ENCODE data around the gene RASGRF1.

DNA sequence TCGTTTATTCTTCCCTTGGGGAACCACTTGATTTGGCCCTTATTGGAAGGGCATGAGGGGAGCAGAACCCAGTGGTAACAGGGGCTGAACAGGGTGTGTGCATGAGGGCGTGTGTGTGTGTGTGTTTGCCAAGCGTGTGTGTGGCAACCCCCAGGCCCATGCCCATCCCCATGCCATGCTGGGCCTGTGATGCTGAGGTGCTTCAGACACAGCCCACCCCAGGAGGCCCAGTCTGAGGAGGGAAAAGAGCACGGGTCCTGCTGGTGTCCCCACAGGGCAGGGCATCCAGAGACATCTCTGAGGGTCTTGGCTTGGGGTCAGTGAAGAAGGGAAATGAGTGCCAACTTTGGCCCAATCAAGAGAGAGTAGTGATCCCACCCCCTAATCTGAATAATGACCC is 71.6 kb downstream of the RASGRF1 start:
- no peak for TF ChIP-seq POLR2A (IDR thresholded peaks at IDR 0.05)
- TF ChIP-seq, protein P1, sequence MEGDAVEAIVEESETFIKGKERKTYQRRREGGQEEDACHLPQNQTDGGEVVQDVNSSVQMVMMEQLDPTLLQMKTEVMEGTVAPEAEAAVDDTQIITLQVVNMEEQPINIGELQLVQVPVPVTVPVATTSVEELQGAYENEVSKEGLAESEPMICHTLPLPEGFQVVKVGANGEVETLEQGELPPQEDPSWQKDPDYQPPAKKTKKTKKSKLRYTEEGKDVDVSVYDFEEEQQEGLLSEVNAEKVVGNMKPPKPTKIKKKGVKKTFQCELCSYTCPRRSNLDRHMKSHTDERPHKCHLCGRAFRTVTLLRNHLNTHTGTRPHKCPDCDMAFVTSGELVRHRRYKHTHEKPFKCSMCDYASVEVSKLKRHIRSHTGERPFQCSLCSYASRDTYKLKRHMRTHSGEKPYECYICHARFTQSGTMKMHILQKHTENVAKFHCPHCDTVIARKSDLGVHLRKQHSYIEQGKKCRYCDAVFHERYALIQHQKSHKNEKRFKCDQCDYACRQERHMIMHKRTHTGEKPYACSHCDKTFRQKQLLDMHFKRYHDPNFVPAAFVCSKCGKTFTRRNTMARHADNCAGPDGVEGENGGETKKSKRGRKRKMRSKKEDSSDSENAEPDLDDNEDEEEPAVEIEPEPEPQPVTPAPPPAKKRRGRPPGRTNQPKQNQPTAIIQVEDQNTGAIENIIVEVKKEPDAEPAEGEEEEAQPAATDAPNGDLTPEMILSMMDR (IDR thresholded peaks at IDR 0.05 in 8 of 11, conservative IDR thresholded peaks at IDR 0.05 in 3 of 11) = no peak
- no peak for TF ChIP-seq POLR2AphosphoS5 (IDR thresholded peaks at IDR 0.05)

Data from spleen (tissue), 7 donors.